Measurements from ENCODE around the gene C17orf67.

DNA sequence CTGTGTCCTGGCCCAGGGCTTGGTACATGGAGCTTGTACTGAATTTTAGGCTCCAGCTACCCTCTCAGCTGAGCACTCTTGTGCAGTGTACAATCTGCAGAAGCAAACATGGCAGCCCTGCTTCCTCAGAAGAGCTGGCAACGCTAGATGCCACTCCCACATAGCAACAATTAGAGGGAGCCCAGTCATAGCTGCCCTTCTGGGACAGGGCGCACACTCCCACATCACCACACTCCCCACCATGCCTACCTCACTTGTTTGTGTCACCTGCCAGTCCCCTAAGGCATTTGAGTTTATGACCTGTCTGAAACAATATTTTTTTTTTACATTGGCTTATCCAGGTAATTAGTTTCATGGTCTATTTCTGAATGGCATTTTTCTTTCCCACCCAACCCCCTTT lies 72.3 kb downstream of the C17orf67 start:
- TF ChIP-seq POLR2A (IDR thresholded peaks at IDR 0.05; ENCODE audit: extremely low read depth, insufficient read length), result no peak
- TF ChIP-seq, protein P1, sequence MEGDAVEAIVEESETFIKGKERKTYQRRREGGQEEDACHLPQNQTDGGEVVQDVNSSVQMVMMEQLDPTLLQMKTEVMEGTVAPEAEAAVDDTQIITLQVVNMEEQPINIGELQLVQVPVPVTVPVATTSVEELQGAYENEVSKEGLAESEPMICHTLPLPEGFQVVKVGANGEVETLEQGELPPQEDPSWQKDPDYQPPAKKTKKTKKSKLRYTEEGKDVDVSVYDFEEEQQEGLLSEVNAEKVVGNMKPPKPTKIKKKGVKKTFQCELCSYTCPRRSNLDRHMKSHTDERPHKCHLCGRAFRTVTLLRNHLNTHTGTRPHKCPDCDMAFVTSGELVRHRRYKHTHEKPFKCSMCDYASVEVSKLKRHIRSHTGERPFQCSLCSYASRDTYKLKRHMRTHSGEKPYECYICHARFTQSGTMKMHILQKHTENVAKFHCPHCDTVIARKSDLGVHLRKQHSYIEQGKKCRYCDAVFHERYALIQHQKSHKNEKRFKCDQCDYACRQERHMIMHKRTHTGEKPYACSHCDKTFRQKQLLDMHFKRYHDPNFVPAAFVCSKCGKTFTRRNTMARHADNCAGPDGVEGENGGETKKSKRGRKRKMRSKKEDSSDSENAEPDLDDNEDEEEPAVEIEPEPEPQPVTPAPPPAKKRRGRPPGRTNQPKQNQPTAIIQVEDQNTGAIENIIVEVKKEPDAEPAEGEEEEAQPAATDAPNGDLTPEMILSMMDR (IDR thresholded peaks at IDR 0.05; ENCODE audit: low read depth, low read length), result no peak
- TF ChIP-seq, protein P2, sequence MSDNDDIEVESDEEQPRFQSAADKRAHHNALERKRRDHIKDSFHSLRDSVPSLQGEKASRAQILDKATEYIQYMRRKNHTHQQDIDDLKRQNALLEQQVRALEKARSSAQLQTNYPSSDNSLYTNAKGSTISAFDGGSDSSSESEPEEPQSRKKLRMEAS (IDR thresholded peaks at IDR 0.05; ENCODE audit: low read depth, low read length), result no peak

Measured in NB4 (cell line).